CD4-positive, alpha-beta T cell treated with Interleukin-6 at 100 ng/mL for 8 hours (primary cell): ENCODE measurements around the gene HIVEP2.

ENCODE experiments used
- DNase-seq: peaks from one replicate; pipeline ENCODE4 v3.0.0-alpha.2; 2020; ENCODE audit warnings: mixed read lengths, low spot score

The HIVEP2 gene

DNA sequence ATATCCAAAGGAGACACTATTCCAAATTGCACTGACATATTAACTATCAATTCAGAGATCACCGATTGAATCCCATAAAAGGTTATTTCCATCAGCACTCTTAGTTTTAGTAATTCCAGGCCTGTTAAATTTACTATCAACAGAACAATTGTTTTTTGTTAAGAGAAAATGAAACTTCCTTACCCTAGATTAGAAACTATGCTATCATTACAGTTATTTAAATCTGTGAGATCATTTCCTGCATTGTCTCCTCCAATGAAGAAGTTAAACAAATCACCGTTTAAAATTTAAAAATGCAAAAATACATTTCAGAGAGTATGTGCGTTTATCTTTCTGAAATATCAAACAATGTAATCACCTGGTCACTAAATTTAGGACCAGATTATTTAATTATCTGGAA, 57.5 kb downstream of the HIVEP2 start:
- no peak for DNase-seq

DNA sequence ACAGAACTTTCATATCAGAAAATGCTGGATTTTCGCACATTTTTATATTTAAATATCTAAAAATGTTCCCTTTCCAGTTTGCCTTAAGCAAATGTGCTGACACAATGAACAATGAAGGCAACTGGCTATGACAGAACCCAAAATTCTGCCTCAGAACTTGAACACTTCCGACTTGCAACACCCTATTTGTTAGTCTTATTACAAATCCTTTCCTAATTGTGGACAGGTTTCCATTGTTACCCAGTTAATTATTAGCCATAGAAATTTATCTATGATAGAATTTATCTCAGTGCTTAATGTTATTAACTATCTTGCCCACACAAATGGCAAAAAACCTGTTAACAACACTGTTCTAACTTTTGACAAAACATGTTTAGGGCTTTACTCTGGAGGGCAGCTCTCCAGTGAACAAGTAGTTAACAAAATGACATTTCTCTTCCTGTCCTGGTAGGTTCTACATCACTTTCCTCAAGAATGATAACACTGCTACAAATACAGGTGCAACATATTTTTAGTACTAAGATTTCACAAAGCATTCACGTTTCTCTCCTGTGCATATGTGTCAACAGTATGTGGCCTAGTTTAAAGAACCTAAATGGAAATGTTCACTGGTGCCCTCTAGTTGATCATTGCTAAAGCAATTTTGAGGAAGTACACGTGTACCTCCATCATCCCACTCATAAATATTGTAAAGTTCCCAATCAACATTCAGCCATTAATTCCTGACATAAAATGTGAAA, 58.4 kb downstream of the HIVEP2 start:
- peak; percentile 57 for DNase-seq

DNA sequence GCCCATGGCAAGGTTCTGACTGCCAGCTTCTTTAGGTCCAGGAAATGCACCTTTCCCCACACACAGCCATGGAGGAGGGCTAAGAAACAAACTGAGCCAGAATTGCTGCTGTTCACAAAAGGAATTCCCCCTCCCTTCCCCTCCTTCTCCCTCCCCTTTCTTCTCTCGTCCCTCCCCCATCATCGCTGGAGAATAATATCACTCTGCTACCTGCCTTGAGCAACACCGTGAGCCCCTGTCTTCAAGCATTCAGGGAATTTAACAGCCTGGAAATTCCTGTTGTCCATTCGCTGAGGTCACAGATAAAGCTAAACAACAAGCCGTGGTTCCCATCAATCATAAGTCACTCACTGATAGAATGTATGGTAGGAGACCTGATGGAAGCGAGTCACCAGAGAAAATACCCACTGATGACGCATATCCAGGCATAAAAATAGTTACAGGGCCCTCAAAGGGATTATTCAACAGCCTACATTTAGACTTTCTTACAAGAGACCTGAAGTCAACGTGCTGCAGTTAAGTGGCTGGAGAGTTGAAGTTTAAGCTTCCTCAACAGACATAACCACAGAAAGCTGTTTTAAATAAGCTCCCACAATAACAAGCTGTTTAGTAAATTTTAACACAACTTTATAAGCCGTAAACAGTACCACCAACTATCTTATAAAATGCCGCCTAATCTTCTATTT, 59.7 kb downstream of the HIVEP2 start:
- DNase-seq = peak; percentile 70

DNA sequence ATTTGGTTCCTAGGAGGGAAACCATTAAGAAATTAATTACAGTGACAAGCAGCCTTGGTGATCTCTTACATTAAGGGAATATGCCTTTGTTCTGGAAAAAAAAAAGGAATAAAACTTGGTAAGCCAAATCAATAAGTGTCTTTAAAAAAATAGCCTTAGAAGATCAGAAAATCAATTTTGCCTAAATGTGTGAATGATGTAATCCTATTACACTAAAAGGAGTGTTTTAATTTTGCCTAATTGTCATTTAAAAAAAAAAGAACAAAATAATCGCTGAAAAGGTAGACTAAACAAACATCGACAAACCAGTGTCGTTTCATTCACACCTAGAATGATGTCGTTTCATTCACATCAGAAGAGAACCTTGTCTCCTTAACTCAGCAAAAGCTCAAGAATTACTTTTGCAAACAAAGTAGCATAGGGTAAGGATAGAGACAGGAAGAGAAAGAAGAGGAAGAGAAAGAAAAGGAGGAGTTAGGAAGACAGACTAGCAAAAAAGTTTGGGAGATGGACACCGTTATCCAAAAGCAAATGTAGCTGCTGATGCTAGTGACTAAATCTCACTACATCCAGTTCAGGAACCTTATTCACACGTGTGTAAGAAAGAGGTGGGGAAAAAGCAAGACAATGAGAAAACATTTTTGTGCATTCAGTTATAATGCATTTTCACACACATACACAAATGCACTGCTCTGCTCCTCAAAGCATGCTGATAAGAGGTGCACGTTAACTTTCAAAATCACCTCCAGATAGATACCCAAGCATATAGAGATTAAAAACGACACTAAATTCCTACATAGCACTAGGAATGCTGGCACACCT, 60.6 kb downstream of the HIVEP2 start:
- no peak for DNase-seq

DNA sequence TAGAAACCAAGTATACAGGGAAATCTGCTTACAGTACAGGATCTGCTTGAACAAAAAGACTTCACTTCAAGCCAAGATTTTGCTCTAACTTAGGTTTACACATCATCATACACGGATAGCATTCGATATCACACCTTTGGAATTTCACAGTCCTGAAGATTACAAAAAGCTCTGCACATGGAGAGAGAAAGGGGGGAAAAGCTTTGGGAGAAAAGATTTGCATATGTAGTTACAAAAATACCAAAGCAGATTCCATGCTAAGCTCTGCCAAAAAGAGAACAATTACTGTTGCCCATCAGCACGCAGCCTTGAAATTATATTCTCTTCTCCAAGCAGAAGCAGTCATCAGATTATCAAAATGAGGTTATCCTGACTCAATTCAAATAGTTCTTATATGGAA, 62.0 kb downstream of the HIVEP2 start:
- DNase-seq = no peak

DNA sequence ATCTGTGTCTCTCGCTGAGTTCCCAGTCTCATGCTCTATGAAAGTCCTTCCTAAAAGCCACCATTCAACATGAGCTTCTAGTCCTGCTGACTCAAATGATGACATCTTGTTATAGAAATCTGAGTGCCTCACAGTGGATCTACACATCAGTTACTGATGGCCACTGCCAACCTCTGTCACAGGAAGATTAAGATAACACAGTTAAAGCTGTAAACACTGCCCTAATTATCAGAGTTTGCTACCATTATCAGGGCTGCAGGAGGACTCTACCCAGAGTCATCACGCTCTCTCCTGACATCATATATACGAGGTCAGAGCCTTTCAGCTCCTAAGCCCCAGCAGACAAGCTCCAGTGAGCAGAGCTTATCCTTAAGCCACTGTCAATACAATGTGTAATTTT, 63.2 kb downstream of the HIVEP2 start:
- no peak for DNase-seq

DNA sequence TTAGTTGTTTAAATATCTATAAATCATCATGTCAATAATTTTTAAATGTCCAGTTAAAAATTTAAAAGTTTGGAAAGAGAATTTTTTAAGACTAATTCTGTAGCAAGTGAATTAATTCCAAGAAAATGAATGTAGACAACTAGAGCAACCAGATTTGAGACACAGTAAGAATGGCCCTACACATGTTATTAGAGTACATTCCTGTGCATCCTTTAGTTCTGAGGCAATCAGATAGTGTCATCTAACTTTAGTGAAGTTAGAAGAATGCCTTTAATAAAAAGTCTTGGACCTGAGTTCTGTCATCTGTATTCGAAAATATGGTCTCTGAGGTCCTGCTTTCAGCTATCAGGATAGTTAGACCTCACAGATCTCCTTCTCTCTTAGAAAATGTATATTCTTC, 63.7 kb downstream of the HIVEP2 start:
- no peak for DNase-seq

DNA sequence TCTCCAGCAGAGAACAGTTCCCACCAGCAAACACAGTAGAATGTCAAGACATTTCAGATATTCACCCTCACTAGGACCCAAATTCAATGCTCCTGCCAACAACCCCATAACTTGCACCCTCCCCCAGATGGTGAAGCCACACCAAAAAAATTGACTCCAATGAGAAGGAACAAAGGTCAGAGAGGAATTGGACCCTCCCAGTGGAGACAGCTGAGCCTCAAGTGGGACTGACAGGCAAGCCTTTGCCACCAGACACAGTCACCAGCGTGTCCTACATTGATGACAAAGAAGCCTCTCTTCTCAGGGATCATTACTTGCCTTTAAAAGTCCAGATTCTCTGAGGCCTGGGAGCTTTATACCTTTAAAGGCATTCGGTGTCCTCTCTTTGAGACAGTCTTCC, 64.8 kb downstream of the HIVEP2 start:
- no peak for DNase-seq

DNA sequence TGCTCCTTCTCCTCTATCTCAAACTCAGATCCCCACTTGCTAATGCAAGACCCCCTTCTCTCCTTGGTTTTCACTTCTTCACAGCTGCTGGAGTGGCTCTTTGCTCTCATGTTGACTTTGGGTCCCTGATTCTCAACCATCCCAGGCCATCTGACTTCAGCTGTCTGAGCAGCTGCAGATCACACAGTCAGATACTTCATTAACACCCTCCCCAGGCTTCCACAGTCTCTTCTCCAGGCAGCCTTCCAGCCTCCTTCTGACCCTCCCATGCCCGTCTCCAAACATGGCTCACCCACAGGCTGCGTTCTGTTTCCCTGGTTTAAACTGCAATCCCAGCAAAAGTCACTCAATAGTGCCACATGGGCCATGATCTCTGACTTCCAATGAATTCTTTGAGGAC, 65.4 kb downstream of the HIVEP2 start:
- no peak for DNase-seq

DNA sequence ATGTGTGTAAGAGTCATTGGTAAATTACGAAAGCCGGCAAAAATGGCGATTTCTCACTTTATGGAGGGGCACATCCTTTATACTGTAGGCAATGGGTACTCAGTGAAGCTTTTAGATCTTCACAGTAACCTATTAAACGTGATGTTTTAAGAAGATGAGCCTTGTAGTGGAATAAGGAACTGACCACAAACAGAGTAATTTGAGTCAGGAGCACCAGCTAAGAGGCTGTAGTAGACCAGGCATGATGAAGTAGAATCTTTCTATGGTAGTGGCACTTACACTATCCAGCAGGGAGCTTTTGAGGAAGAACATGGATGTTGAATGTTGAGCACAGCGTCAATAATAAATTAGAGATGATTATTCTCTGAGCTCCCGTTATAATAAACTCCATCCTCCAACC, 65.9 kb downstream of the HIVEP2 start:
- no peak for DNase-seq

DNA sequence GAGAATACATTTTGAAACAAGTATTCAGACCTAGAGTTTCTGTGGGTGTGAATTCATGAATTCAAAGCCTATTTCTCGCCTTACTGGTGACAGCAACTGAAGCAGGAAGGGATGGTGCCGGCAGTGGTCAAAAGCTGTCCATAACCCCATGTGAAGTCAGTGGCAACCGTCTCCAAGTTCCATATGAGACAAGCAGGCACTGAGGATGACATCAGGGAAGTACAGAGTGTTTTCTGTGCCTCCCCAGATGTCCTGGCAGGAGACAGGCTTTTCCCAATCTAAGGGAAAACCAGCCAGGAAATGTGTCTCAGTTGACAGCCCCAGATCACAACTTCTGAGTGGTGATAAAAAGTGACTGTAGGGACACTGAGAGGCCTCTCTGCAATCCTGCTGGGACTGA, 66.6 kb downstream of the HIVEP2 start:
- no peak for DNase-seq

DNA sequence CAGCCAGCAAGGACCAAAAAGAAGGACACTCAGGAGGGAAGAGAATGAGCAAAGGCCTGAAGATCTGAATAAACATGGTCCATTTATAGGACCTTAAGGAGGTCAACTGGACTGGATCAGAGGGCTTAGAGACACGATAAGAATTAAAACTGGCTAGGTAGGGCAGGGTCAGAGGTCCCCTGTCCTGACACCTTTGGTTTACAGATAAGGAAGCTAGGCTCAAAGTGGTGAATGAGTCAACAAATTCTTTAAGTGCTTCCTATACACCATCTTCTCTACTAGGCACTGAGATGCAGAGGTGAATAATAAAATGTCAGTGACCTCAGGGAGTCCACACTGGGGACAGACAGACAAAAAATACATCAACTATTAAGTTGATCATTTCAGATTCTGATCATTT, 70.3 kb downstream of the HIVEP2 start:
- no peak for DNase-seq

DNA sequence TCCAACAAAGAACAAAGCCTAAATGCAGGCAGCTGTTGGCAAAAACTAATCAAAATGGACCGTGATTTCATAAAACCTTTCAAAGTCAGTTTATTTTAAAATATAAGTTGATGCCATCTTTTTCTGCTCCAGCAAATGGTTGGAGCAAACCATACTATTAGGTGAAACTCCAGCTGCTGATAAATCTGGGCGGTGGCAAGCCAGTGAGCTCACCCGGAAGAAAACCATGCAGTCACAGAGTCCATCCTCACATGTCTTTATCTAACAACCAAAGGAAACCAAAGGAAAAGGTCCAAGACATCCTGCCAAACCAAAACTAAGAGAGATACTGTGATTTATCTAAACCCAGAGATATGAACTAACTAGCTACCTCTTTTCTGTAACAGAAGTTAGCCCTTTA, 72.6 kb downstream of the HIVEP2 start:
- DNase-seq = no peak

DNA sequence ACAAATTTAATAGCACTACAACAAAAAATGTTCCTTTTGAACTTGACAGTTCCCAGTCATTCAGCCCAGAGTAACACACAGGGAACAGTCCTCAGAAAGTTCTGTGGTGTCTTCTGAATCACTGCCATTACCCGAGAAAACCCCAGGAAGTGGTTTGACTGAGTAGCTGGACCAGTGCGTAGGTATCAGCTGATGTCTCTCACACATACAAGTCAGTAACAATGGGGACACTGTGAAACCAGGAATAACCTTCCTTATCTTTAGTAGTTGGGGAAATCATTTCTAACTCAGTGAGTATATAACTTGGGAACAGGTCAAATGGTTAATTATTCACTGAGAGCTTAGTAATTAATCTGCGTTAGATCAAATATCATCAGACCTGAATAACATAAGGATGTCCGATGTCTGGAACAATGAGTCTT, 73.1 kb downstream of the HIVEP2 start:
- DNase-seq = peak; percentile 69

DNA sequence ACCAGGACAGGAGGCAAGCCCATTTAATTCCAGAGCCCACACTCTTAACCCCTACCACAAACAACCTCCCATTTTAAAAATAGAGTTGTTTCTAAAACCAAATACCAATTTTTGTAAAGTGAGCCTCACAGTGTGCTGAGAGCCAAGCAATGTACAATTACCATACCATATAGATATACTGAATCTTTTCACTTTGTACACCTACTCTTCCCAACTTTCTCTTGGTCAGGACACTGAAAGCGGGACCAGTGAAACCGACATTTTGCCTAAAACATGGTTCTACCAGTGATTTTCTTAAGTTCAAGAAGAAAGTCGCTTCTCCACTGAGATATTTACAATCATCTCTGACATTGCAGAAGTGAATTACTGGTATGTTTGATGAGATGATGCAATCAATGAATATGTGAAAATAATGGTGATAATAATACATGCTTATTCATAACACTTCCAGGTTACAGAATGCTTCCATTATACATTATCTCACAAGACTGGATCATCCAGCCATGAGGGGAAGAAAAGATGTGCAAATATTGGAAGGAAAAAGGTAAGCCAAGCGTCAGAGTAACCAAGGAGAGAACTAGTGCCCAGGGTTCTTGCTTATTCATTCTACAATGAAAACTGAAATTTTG, 74.1 kb downstream of the HIVEP2 start:
- DNase-seq = no peak

DNA sequence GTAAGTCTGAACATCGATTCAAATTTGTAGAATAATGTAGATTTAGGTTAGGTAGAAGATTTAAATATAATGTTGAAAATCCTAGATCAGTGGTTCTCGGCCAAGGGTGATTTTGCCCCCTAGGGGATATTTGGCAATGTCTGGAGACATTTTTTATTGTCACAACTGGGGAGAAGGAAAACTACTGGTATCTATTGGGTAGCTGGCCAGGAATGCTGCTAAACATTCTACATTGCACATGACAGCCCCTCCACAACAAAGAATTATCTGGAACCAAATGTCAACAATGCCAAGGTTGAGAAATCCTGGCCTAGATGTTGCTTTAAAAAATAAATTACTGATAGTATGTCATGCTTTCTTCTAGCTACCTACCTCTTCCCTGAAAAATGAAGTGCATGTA, 76.1 kb downstream of the HIVEP2 start:
- DNase-seq = no peak

DNA sequence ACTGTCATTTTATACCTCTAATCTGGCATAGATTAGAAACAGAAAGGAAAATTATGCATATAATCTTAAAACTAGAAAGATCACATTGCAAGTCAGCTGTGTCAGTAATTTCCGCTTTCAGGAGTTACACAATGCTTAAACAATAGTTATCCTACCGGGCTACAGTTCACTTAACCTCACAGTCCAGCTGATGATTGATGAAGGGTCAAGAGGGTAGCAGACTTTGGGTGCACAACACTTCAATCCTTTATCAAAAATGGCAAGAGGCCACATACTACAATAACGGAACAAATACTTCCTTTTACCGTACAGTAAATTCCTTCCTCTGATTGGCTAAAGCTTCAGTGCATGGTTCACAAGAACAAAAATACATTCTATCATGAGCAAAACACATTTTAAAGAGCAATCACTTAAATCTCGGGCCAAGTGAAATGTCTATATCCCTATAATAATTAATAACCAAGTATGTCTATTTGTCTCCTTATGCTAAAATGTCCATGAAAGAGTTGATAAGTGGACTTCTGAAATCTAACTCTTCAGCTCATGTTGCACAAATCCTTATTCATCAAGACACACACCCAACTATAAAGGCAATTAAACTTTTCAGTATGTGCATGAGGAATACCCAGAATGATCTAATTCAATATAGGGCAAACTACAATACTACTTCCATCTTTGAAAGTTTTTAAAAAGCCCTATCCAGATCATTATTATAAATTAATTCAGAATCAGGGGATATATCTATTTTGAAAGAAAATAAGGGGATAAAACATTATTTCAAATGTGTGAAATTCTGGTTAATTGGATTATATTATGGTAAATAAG, 76.8 kb downstream of the HIVEP2 start:
- no peak for DNase-seq

DNA sequence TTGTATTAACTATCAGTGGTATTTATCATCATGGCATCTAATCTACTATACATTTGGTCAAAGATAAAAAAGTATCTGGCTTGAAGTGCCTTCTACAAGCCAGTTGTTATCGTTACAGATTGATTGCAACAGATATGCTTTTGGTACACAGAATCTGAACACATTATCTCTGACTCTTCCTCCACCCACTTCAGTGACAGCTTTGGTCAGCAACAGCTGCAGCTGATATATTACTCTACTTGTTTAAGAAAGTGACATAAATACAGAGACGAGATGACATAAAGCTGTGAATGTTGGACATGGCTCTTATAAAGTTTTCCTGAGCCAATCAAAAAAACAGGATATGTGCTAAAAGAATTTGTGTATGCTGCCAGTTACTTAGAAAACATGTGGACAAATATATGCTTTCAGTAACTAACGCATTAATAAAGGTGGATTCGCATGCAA, 77.6 kb downstream of the HIVEP2 start:
- no peak for DNase-seq

DNA sequence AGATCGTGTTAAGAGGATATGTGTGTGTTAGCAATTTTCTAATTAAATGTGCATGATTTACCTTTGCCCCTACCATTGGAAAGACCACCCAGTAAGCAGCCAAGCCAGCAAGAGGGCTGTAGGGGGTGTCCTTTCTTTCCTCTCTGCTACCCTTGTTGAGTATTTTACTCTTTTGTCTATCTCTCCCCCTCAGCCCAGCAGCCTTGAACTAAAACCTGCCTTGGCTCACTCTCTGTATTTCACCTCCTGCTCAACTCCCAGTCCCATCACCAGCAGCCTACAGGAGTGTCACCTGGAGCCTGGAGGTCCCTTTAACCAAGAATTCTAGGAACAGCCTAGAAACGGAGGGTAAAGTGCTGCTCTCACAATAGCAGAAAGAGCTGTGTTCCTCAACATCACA, 81.0 kb downstream of the HIVEP2 start:
- DNase-seq = no peak

DNA sequence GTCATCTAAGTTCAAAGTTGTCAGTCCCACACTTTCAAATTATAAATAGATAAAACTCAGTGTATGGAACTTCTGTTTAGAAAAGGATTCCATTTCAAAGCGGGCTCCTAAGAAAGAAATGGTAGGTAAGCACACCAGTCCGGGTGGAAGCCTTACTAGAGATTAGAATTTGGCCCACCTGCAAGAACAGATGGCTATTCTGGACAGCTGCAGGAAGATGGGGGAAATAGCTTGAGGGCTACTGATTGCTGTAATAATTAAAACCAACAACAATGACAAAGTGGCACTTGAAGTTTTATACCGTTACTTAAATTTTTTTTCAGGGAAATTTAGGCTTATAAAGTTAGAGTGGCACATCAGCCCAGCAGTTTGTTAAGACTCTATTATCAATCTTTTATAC, 83.3 kb downstream of the HIVEP2 start:
- DNase-seq = no peak

DNA sequence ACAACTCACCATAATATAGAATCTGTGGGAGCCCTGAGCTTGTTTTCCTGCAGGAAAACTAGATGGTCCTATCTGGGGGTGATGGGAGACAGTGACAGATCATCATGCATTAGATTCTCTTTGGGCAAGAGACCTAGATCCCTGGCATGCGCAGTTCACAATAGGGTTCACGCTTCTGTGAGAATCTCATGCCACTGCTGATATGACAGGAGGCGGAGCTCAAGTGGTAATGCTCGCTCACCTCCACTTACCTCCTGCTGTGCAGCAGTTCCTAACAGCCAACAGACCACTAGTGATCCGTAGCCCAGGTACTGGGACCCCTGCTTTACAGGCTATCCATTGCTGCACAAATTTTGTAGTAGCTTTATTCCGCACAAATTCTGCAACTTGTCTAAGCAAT, 84.5 kb downstream of the HIVEP2 start:
- no peak for DNase-seq
